Skeletal muscle tissue (tissue), 4 donors: ENCODE results near the gene REPS2. TPM values are rescaled to one million over a fixed set of nuclear protein-coding genes. Genes with fewer than 3 reads are reported as not detected.

ENCODE experiments used
- H3K27ac ChIP-seq: one replicate; pipeline ENCODE4 v1.7.0; 2013; ENCODE audit warnings: mild to moderate bottlenecking, low read depth, low read length, inconsistent platforms
- H3K27me3 ChIP-seq, 3 donors: one replicate each; pipeline ENCODE4 v1.7.0; 2013; ENCODE audit warnings: low read length in 3 of 3; ENCODE audit not compliant: control insufficient read depth in 3 of 3, insufficient read depth in 3 of 3
- H3K36me3 ChIP-seq, 3 donors: one replicate each; pipeline ENCODE4 v1.7.0; 2013; ENCODE audit warnings: low read length in 3 of 3; ENCODE audit not compliant: control insufficient read depth in 3 of 3, insufficient read depth in 3 of 3
- H3K4me1 ChIP-seq, 3 donors: one replicate each; pipeline ENCODE4 v1.7.0; 2013; ENCODE audit warnings: low read length in 3 of 3, mild to moderate bottlenecking in 3 of 3; ENCODE audit not compliant: control insufficient read depth in 3 of 3, insufficient read depth in 3 of 3
- H3K4me3 ChIP-seq, 3 donors: one replicate each; pipeline ENCODE4 v1.7.0; 2013; ENCODE audit warnings: low read length in 3 of 3
- H3K9ac ChIP-seq, 3 donors: one replicate each; pipeline ENCODE4 v1.7.0; 2013; ENCODE audit warnings: low read length in 3 of 3, mild to moderate bottlenecking in 3 of 3, moderate library complexity in 2 of 3, low read depth in 1 of 3
- H3K9me3 ChIP-seq, 3 donors: one replicate each; pipeline ENCODE4 v1.7.0; 2013; ENCODE audit warnings: low read length in 3 of 3; ENCODE audit not compliant: control insufficient read depth in 3 of 3
- total RNA-seq: library from RNA; depleted of rRNA; stranded (reverse); fragments of >200 nt; gene quantifications from one replicate; pipeline ENCODE4 v1.2.3, GENCODE V29; 2014
- donor health status: Osteomylitis.

REPS2 gene
- total RNA-seq, 1 donor from 2014 or later = 7.8 TPM

GRCh38 chrX:16992951-16993350 is 46.5 kb downstream of the REPS2 start:
- no peak overlapping the region for H3K9ac ChIP-seq
- no peaks in the 10 kb centered on the region for H3K9me3 ChIP-seq
- H3K4me1 ChIP-seq = no peaks in the 10 kb centered on the region
- H3K27ac ChIP-seq = no peak overlapping the region
- H3K36me3 ChIP-seq = no peaks in the 10 kb centered on the region
- H3K27me3 ChIP-seq = no peaks in the 10 kb centered on the region
- no peak overlapping the region for H3K4me3 ChIP-seq

GRCh38 chrX:16993791-16994318 is 47.4 kb downstream of the REPS2 start:
- Histone ChIP-seq H3K4me3 (no peak overlapping the region), H3K27ac (no peak overlapping the region), H3K27me3 (no peaks in the 10 kb centered on the region), H3K9me3 (no peaks in the 10 kb centered on the region), H3K4me1 (no peaks in the 10 kb centered on the region), H3K9ac (no peak overlapping the region), H3K36me3 (no peaks in the 10 kb centered on the region)

GRCh38 chrX:16994736-16995135 is 48.3 kb downstream of the REPS2 start:
- Histone ChIP-seq H3K9ac (no peak overlapping the region), H3K27ac (no peak overlapping the region), H3K36me3 (no peaks in the 10 kb centered on the region), H3K27me3 (no peaks in the 10 kb centered on the region), H3K9me3 (no peaks in the 10 kb centered on the region), H3K4me3 (no peak overlapping the region), H3K4me1 (no peaks in the 10 kb centered on the region)

- H3K9ac ChIP-seq = no peak overlapping the region
- H3K9me3 ChIP-seq = no peaks in the 10 kb centered on the region
- H3K4me1 ChIP-seq = no peaks in the 10 kb centered on the region
- no peak overlapping the region for H3K27ac ChIP-seq
- no peaks in the 10 kb centered on the region for H3K27me3 ChIP-seq
- H3K4me3 ChIP-seq = no peak overlapping the region
- no peaks in the 10 kb centered on the region for H3K36me3 ChIP-seq
These were observed 50.9 kb downstream of the REPS2 start for GRCh38 chrX:16997313-16997712.

GRCh38 chrX:16999275-16999674 is 52.8 kb downstream of the REPS2 start:
- Histone ChIP-seq H3K36me3 (no peaks in the 10 kb centered on the region), H3K4me1 (no peaks in the 10 kb centered on the region), H3K4me3 (no peak overlapping the region), H3K27me3 (no peaks in the 10 kb centered on the region), H3K9ac (no peak overlapping the region), H3K9me3 (no peaks in the 10 kb centered on the region), H3K27ac (no peak overlapping the region)

GRCh38 chrX:17000751-17001150 is 54.3 kb downstream of the REPS2 start:
- Histone ChIP-seq H3K9ac (no peak overlapping the region), H3K27me3 (no peaks in the 10 kb centered on the region), H3K27ac (no peak overlapping the region), H3K36me3 (no peaks in the 10 kb centered on the region), H3K4me1 (no peaks in the 10 kb centered on the region), H3K4me3 (no peak overlapping the region), H3K9me3 (no peaks in the 10 kb centered on the region)

- peaks cover 0 to 8% (median 0%) of the 10 kb centered on the region in 3 donors for H3K27me3 ChIP-seq
- no peaks in the 10 kb centered on the region for H3K36me3 ChIP-seq
- no peak overlapping the region for H3K9ac ChIP-seq
- no peak overlapping the region for H3K27ac ChIP-seq
- no peaks in the 10 kb centered on the region for H3K9me3 ChIP-seq
- H3K4me3 ChIP-seq = no peak overlapping the region
- peaks cover 0 to 5% (median 3%) of the 10 kb centered on the region in 3 donors for H3K4me1 ChIP-seq
These were observed 59.4 kb downstream of the REPS2 start for GRCh38 chrX:17005712-17006368.

- H3K9ac ChIP-seq = no peak overlapping the region
- H3K27ac ChIP-seq = no peak overlapping the region
- peak overlapping the region in 1 of 3 donors; percentile 23 for H3K4me3 ChIP-seq
- H3K9me3 ChIP-seq = no peaks in the 10 kb centered on the region
- H3K27me3 ChIP-seq = peaks cover 0 to 8% (median 0%) of the 10 kb centered on the region in 3 donors
- no peaks in the 10 kb centered on the region for H3K36me3 ChIP-seq
- peaks cover 0 to 5% (median 3%) of the 10 kb centered on the region in 3 donors for H3K4me1 ChIP-seq
These were observed 60.8 kb downstream of the REPS2 start for GRCh38 chrX:17007134-17007768.

- no peak overlapping the region for H3K27ac ChIP-seq
- H3K9ac ChIP-seq = no peak overlapping the region
- H3K4me3 ChIP-seq = no peak overlapping the region
- no peaks in the 10 kb centered on the region for H3K9me3 ChIP-seq
- peaks cover 0 to 8% (median 0%) of the 10 kb centered on the region in 3 donors for H3K27me3 ChIP-seq
- H3K4me1 ChIP-seq = peaks cover 0 to 5% (median 3%) of the 10 kb centered on the region in 3 donors
- H3K36me3 ChIP-seq = no peaks in the 10 kb centered on the region
These were observed 63.6 kb downstream of the REPS2 start for GRCh38 chrX:17009856-17010625.

- Histone ChIP-seq H3K9ac (no peak overlapping the region), H3K4me3 (no peak overlapping the region), H3K27me3 (peaks cover 0 to 4% (median 0%) of the 10 kb centered on the region in 3 donors), H3K4me1 (peaks cover 0 to 3% (median 0%) of the 10 kb centered on the region in 3 donors), H3K36me3 (no peaks in the 10 kb centered on the region), H3K27ac (no peak overlapping the region), H3K9me3 (no peaks in the 10 kb centered on the region)
These were observed 66.0 kb downstream of the REPS2 start for GRCh38 chrX:17012465-17012864.
